DND-41 (cell line): Measurements from ENCODE around the gene ZNF3.

Experiments
- ATAC-seq: fragments of 200-7000 bp; cut with Tn5 transposase; 3 replicates; pipeline ENCODE4 v1.9.1; 2021; ENCODE audit warnings: low read depth; ENCODE audit not compliant: insufficient read depth
- DNase-seq: peaks from one replicate; pipeline ENCODE4 v3.0.0-alpha.2; 2020
- H2AFZ ChIP-seq: 2 replicates; pipeline ENCODE4 v1.6.0; 2012; ENCODE audit warnings: low read depth, low read length
- H3K27ac ChIP-seq: 2 replicates; pipeline ENCODE4 v1.5.1; 2012; ENCODE audit warnings: low read length, inconsistent platforms
- H3K27me3 ChIP-seq: fragments of 200-600 bp; sonication (generic); 2 replicates; pipeline ENCODE4 v1.6.0; 2012; ENCODE audit warnings: low read length, mild to moderate bottlenecking, inconsistent platforms; ENCODE audit not compliant: insufficient read depth, poor library complexity
- H3K36me3 ChIP-seq: 2 replicates; pipeline ENCODE4 v1.5.1; 2012; ENCODE audit warnings: low read length, inconsistent platforms; ENCODE audit not compliant: insufficient read depth
- H3K4me1 ChIP-seq: 2 replicates; pipeline ENCODE4 v1.5.1; 2012; ENCODE audit warnings: mild to moderate bottlenecking, low read length; ENCODE audit not compliant: insufficient read depth
- H3K4me2 ChIP-seq: 2 replicates; pipeline ENCODE4 v1.6.0; 2012; ENCODE audit warnings: mild to moderate bottlenecking, moderate library complexity, low read length, inconsistent platforms; ENCODE audit not compliant: insufficient read depth
- H3K4me3 ChIP-seq, 2 experiments: fragments of 200-600 bp in 1 of 2; shearing (Covaris generic) in 1 of 2; 2 replicates each; pipeline ENCODE4 v1.5.1; 2012 to 2016; ENCODE audit warnings: inconsistent platforms in 2 of 2, low read length in 2 of 2, mild to moderate bottlenecking in 2 of 2, low read depth in 1 of 2, moderate library complexity in 1 of 2
- H3K79me2 ChIP-seq: 2 replicates; pipeline ENCODE4 v1.6.0; 2012; ENCODE audit warnings: low read length, inconsistent platforms; ENCODE audit not compliant: insufficient read depth
- H3K9ac ChIP-seq: 2 replicates; pipeline ENCODE4 v1.6.0; 2012; ENCODE audit warnings: low read depth, mild to moderate bottlenecking, inconsistent platforms, low read length, moderate library complexity
- H3K9me3 ChIP-seq: 2 replicates; pipeline ENCODE4 v1.5.1; 2012; ENCODE audit warnings: low read length, moderate library complexity, mild to moderate bottlenecking, inconsistent platforms; ENCODE audit not compliant: insufficient read depth, severe bottlenecking
- H4K20me1 ChIP-seq: 2 replicates; pipeline ENCODE4 v1.6.0; 2012; ENCODE audit warnings: low read length; ENCODE audit not compliant: insufficient read depth
- CTCF ChIP-seq: IDR thresholded peaks from 2 replicates; pipeline ENCODE4 v1.5.1; 2012; ENCODE audit warnings: borderline replicate concordance, low read length, moderate library complexity, mild to moderate bottlenecking; ENCODE audit not compliant: poor library complexity, severe bottlenecking; ENCODE audit errors: extremely low read depth
- EZH2 ChIP-seq: IDR thresholded peaks from 3 replicates; pipeline ENCODE4 v1.6.1; 2012; ENCODE audit warnings: borderline replicate concordance, low read depth, mild to moderate bottlenecking, moderate library complexity, low read length, inconsistent platforms; ENCODE audit not compliant: severe bottlenecking

Gene ZNF3

GRCh38 chr7:100035876-100036275 lies 45.6 kb downstream of the ZNF3 start:
- H3K27ac ChIP-seq = no peak overlapping the region

GRCh38 chr7:100034871-100035510 lies 46.5 kb downstream of the ZNF3 start:
- Histone ChIP-seq H3K4me3 (no peak overlapping the region), H3K4me1 (no peaks in the 10 kb centered on the region), H4K20me1 (no peaks in the 10 kb centered on the region), H3K9ac (no peak overlapping the region), H3K4me2 (no peak overlapping the region), H3K36me3 (peaks cover 75% of the 10 kb centered on the region), H3K9me3 (no peaks in the 10 kb centered on the region), H3K27ac (no peak overlapping the region), H3K27me3 (no peaks in the 10 kb centered on the region), H2AFZ (no peak overlapping the region), H3K79me2 (no peaks in the 10 kb centered on the region)
- ATAC-seq (no peak), DNase-seq (no peak)
- TF ChIP-seq EZH2 (no peak), CTCF (no peak)

More at GRCh38 chr7:100035876-100036275, 45.6 kb downstream of the ZNF3 start:
- no peak for TF ChIP-seq EZH2
- TF ChIP-seq CTCF = no peak
- H3K79me2 ChIP-seq = no peaks in the 10 kb centered on the region
- no peak overlapping the region for H3K9ac ChIP-seq
- H3K27me3 ChIP-seq = no peaks in the 10 kb centered on the region
- H3K9me3 ChIP-seq = no peaks in the 10 kb centered on the region
- no peaks in the 10 kb centered on the region for H3K4me1 ChIP-seq
- ATAC-seq (no peak), DNase-seq (no peak)
- H2AFZ ChIP-seq = no peak overlapping the region
- no peak overlapping the region for H3K4me3 ChIP-seq
- no peaks in the 10 kb centered on the region for H4K20me1 ChIP-seq
- H3K36me3 ChIP-seq = peaks cover 66% of the 10 kb centered on the region
- no peak overlapping the region for H3K4me2 ChIP-seq

- DNase-seq (no peak), ATAC-seq (no peak)
- Histone ChIP-seq H3K9ac (no peak overlapping the region), H3K79me2 (no peaks in the 10 kb centered on the region), H2AFZ (no peak overlapping the region), H3K27ac (no peak overlapping the region), H3K36me3 (peaks cover 87% of the 10 kb centered on the region), H3K9me3 (no peaks in the 10 kb centered on the region), H3K4me2 (no peak overlapping the region), H3K4me1 (no peaks in the 10 kb centered on the region), H4K20me1 (no peaks in the 10 kb centered on the region), H3K27me3 (no peaks in the 10 kb centered on the region), H3K4me3 (no peak overlapping the region)
- TF ChIP-seq EZH2 (no peak), CTCF (no peak)
Observed at GRCh38 chr7:100033526-100033925, 48.0 kb downstream of the ZNF3 start.
